Breast epithelium (tissue), 4 donors: Measurements from ENCODE around the gene USP2. TPM values are rescaled to one million over a fixed set of nuclear protein-coding genes. Genes with fewer than 3 reads are reported as not detected.
A peak's percentile ranks its signal among the peaks of the same experiment; 100 is the strongest.

Experiments
- DNase-seq, 2 donors: peaks; one replicate each; pipeline ENCODE4 v3.0.0-alpha.2; 2019; ENCODE audit warnings: low spot score in 2 of 2
- H3K27ac ChIP-seq, 2 donors: fragments of 200-600 bp; sonication (generic) in 1 of 2; one replicate each; pipeline ENCODE4 v1.5.1; 2016 to 2019; ENCODE audit warnings: mild to moderate bottlenecking in 1 of 2
- H3K27me3 ChIP-seq, 2 donors: fragments of 200-600 bp; sonication (generic) in 1 of 2; one replicate each; pipeline versions ENCODE4 v1.5.1 to v1.6.0; 2017 to 2019; ENCODE audit warnings: control low read depth in 1 of 2, mild to moderate bottlenecking in 1 of 2
- H3K36me3 ChIP-seq: fragments of 200-600 bp; one replicate; pipeline ENCODE4 v1.5.1; 2019
- H3K4me1 ChIP-seq, 2 donors: fragments of 200-600 bp; sonication (generic); one replicate each; pipeline ENCODE4 v1.5.1; 2016 to 2019; ENCODE audit warnings: control low read depth in 1 of 2
- H3K4me3 ChIP-seq, 3 donors: fragments of 200-600 bp; sonication (generic); 1 replicate in 2 of 3; 2 replicates in 1 of 3; pipeline ENCODE4 v1.5.1; 2016 to 2019; ENCODE audit warnings: mild to moderate bottlenecking in 3 of 3, moderate library complexity in 2 of 3
- H3K9me3 ChIP-seq, 2 donors: fragments of 200-600 bp; sonication (generic) in 1 of 2; one replicate each; pipeline ENCODE4 v1.5.1; 2016 to 2019; ENCODE audit warnings: control low read depth in 1 of 2
- POLR2A ChIP-seq: fragments of 450-650 bp; IDR thresholded peaks from one replicate; pipeline ENCODE4 v1.6.1; 2016; ENCODE audit warnings: antibody characterized with exemption, mild to moderate bottlenecking, moderate library complexity
- POLR2AphosphoS5 ChIP-seq, 3 donors: sonication (generic); formaldehyde crosslinking; IDR thresholded peaks; one replicate each; pipeline ENCODE4 v1.6.1; 2017; ENCODE audit warnings: antibody characterized with exemption in 3 of 3
- intact Hi-C: fragments of 100-400 bp; cut with DNase I; formaldehyde crosslinking; loops from one replicate; pipeline ENCODE4 v1.15.1; 2023; ENCODE audit warnings: low total_unique reads
- total RNA-seq, 3 donors: library from RNA; depleted of rRNA; stranded (reverse); fragments of >200 nt; gene quantifications; one replicate each; pipeline ENCODE4 v1.1.0, GENCODE V29; 2016
- TF ChIP-seq, protein P1 (sequence below), 3 donors: fragments of 450-650 bp; IDR thresholded peaks; one replicate each; pipeline ENCODE4 v1.5.1; 2016 to 2017; ENCODE audit warnings: antibody characterized with exemption in 3 of 3, mild to moderate bottlenecking in 3 of 3, moderate library complexity in 3 of 3

The USP2 gene
- total RNA-seq, 3 donors from 2014 or later = 0.48 to 3.8 (median 2.0) TPM

DNA sequence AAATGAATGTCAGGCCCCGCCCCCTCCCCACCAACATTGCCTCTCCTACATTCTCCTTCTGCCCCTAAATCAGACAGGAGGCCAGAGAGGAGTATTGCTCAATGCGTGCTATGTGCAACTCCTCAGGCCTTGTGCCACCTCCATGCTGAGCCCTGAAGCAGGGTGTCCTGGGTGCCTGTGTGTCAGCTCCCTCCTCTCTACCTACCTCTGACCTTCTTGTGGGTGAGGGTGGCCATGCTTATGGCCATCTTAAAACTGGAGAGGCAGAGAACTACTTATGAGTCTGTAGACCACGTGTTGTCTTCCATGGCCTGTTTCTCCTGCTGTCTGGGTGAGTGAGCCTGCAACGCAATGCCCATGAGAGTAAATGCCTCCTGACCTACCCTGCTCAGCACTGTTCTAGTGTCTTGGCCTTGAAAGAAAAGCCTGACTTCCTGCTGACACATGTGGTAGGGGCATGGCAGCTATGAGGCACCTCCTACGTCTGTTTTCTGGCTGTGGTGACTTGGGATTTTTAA lies 75.1 kb downstream of the USP2 start:
- Histone ChIP-seq H3K4me3 (no peak overlapping the region), H3K9me3 (no peaks in the 10 kb centered on the region), H3K36me3 (no peaks in the 10 kb centered on the region), H3K27me3 (no peaks in the 10 kb centered on the region), H3K4me1 (no peaks in the 10 kb centered on the region), H3K27ac (peak overlapping the region; percentile 55 to 77)
- no peak for DNase-seq
- TF ChIP-seq, protein P1, sequence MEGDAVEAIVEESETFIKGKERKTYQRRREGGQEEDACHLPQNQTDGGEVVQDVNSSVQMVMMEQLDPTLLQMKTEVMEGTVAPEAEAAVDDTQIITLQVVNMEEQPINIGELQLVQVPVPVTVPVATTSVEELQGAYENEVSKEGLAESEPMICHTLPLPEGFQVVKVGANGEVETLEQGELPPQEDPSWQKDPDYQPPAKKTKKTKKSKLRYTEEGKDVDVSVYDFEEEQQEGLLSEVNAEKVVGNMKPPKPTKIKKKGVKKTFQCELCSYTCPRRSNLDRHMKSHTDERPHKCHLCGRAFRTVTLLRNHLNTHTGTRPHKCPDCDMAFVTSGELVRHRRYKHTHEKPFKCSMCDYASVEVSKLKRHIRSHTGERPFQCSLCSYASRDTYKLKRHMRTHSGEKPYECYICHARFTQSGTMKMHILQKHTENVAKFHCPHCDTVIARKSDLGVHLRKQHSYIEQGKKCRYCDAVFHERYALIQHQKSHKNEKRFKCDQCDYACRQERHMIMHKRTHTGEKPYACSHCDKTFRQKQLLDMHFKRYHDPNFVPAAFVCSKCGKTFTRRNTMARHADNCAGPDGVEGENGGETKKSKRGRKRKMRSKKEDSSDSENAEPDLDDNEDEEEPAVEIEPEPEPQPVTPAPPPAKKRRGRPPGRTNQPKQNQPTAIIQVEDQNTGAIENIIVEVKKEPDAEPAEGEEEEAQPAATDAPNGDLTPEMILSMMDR (IDR thresholded peaks at IDR 0.05) = no peak
- TF ChIP-seq POLR2AphosphoS5 (IDR thresholded peaks at IDR 0.05) = peak in 1 of 3 donors; percentile 35
- intact Hi-C loops = no loop called here

DNA sequence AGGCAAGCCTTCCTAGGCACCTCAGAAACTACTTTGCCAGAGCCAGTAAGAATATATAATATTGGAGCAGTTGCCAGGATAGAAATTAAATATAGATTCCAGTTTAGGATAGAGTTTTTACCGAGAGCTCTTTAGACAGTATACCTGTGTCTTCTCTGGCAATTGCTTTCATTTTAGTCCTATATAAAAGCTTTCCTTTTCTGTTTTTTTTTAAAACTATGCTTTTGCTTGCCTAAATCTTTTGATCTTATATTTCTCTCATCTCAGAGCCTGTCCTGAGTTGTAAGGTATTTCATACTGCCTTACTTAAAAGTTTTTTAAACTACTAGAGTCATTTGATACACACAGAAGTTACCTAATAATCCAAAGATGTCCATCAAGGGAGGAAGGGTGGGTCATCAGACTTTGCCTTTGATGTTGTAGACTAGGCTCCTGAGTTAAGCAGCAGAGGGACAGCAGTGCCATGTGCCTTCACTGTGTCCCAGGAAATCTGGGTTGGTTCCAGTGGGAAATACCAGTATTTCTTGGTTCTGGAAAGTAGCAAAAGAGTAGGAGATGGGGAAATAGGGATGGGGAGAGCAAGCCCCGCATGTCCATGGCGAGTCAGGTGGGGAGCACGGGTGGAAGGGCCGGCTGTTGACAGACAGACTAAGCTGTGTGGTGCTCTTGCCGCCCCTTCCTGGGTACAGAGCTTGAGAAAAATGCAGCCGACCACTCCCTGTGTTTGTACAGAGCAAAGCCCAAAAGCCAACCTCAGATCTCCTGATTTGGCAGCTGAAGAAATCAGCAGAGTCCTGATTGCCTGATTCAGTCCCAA lies 75.7 kb downstream of the USP2 start:
- no peak for DNase-seq

More for the DNA sequence above, 75.7 kb downstream of the USP2 start:
- H3K4me3 ChIP-seq = no peak overlapping the region
- TF ChIP-seq POLR2A = no peak
- TF ChIP-seq, protein P1 (IDR thresholded peaks at IDR 0.05) = no peak
- no peak for TF ChIP-seq POLR2AphosphoS5 (IDR thresholded peaks at IDR 0.05)
- no peaks in the 10 kb centered on the region for H3K4me1 ChIP-seq
- H3K9me3 ChIP-seq = no peaks in the 10 kb centered on the region
- no peaks in the 10 kb centered on the region for H3K36me3 ChIP-seq
- H3K27me3 ChIP-seq = no peaks in the 10 kb centered on the region
- peak overlapping the region; percentile 55 to 77 for H3K27ac ChIP-seq
- intact Hi-C loops = no loop called here

Other genes with a start within 250 kb of the USP2 start
- under 1 TPM in 1 of 3 donors, not detected in 2; 0.16 TPM for gene ABCG4, start 232.6 kb downstream of the USP2 start, total RNA-seq
- 10 to 100 TPM; 11.5 to 16.1 (median 13.3) TPM for gene NLRX1, start 213.0 kb downstream of the USP2 start, total RNA-seq
- 1 to 10 TPM in 2 of 3 donors, under 1 TPM in 1; 0.32 to 2.6 (median 1.2) TPM for gene NHERF4, start 196.2 kb downstream of the USP2 start, total RNA-seq
- gene CBL, start 175.4 kb downstream of the USP2 start, total RNA-seq = 10 to 100 TPM; 13.1 to 17.0 (median 14.3) TPM
- gene MCAM, start 64.6 kb downstream of the USP2 start, total RNA-seq = 1,000 to 10,000 TPM in 1 of 3 donors, 100 to 1,000 TPM in 2; 170 to 1,725 (median 408) TPM
- gene RNF26, start 47.2 kb downstream of the USP2 start, total RNA-seq = 10 to 100 TPM in 1 of 3 donors, 1 to 10 TPM in 2; 8.8 to 11.2 (median 9.7) TPM
- gene C1QTNF5, start 40.8 kb downstream of the USP2 start, total RNA-seq = 10 to 100 TPM; 14.3 to 55.0 (median 38.0) TPM
- under 1 TPM in 1 of 3 donors, not detected in 2; 0.16 TPM for gene MFRP, start 35.0 kb downstream of the USP2 start, total RNA-seq
- gene THY1, start 41.5 kb upstream of the USP2 start, total RNA-seq = 10 to 100 TPM in 2 of 3 donors, 1 to 10 TPM in 1; 8.5 to 26.3 (median 23.8) TPM